Measurements from ENCODE around the gene TMEM243.

TMEM243 gene

GRCh38 chr7:87151002-87151728 is 68.4 kb downstream of the TMEM243 start:
- H3K27ac ChIP-seq: peak overlapping the region; percentile 99
- TF ChIP-seq, protein P1, sequence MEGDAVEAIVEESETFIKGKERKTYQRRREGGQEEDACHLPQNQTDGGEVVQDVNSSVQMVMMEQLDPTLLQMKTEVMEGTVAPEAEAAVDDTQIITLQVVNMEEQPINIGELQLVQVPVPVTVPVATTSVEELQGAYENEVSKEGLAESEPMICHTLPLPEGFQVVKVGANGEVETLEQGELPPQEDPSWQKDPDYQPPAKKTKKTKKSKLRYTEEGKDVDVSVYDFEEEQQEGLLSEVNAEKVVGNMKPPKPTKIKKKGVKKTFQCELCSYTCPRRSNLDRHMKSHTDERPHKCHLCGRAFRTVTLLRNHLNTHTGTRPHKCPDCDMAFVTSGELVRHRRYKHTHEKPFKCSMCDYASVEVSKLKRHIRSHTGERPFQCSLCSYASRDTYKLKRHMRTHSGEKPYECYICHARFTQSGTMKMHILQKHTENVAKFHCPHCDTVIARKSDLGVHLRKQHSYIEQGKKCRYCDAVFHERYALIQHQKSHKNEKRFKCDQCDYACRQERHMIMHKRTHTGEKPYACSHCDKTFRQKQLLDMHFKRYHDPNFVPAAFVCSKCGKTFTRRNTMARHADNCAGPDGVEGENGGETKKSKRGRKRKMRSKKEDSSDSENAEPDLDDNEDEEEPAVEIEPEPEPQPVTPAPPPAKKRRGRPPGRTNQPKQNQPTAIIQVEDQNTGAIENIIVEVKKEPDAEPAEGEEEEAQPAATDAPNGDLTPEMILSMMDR (IDR thresholded peaks at IDR 0.05): no peak
- no peak for TF ChIP-seq ZFX (IDR thresholded peaks at IDR 0.05; ENCODE audit: borderline replicate concordance)

DNA sequence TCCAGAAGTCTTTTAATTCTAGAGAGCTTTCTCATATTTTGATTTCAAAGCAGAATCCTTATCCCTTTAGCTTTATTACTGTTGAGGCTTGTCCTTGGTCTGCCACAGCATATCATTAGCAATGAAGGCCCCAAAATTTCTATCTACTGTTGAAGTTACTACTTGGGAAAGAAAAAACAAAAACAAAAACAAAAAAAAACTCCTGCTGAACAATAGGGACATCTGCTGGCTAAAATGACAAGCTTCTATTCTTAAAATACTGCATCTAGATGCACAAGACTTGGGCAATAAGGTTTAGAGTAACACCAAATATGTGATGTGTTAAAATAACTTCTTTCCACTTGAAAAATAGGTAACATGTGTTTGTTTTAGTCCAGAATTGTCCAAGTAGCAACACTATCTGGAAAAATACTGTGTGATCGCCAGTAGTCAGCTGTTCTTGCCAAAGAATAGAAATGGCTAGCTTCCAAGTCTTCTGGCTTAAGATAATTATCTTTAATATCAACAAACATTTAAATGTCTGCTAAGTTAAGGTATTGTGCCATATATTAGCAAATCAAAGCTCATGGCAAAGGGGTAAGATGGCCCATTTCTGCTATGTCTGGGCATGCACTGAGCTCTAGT is 71.1 kb downstream of the TMEM243 start:
- no peak for TF ChIP-seq ZFX (IDR thresholded peaks at IDR 0.05; ENCODE audit: borderline replicate concordance)
- TF ChIP-seq, protein P1 (IDR thresholded peaks at IDR 0.05): peak; percentile 91
- no peak overlapping the region for H3K27ac ChIP-seq

DNA sequence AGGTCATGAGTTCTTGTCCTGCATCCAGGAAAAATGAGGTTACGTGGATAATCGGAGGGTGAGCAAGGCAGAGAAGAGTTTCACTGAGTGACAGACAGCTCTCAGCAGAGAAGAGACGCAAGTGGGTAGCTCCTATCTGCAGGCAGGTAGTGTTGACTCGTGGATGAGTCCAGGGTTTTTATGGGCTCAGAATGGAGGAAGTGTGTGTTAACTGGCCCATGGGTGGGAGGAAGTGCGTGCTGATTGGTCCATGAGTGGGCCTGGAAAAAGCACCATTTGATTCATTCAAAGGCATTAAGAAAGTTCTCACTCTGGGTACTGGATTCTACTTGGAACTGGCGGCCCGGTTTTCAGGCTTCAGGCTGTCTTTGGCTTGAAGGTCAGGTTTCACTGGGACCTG is 72.0 kb downstream of the TMEM243 start:
- TF ChIP-seq ZFX (IDR thresholded peaks at IDR 0.05; ENCODE audit: borderline replicate concordance): no peak
- TF ChIP-seq, protein P1 (IDR thresholded peaks at IDR 0.05): no peak
- H3K27ac ChIP-seq: no peak overlapping the region

DNA sequence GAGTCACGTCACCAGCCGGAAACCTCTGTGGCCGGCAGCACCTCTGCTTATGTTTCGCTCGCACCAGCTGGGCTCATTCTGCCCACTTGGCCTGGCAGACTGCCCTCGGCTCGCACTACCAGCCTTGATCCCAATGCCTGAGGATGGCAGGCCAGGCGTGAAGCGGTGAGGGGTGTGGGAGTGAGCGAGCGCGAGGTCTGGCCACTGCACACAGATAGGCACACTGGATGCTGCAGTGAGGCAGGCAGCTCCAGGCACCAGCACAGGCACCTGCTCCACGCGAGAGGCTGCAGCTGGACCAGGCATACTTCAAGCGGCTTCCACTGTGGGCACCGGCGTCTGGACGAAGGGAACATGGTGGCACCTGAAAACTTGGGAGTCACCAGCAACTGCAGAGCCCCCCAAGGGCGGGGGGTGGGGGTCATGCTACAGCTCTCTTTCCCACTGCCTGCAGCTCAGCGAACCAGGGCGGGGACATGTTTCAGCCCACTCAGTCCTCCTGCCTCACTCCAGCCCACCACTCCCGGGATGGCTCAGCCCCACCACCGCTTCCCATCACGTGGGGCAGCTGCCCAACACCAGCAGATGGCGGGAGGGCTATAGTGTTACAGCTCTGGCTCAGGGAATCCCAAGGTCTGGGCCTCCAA is 72.7 kb downstream of the TMEM243 start:
- TF ChIP-seq ZFX (IDR thresholded peaks at IDR 0.05; ENCODE audit: borderline replicate concordance): no peak
- TF ChIP-seq, protein P1 (IDR thresholded peaks at IDR 0.05): no peak
- H3K27ac ChIP-seq: no peak overlapping the region
